GM12864 (cell line): ENCODE measurements around the gene SARNP.

ENCODE experiments used
- DNase-seq: peaks from one replicate; pipeline ENCODE4 v3.0.0-alpha.2; 2011; ENCODE audit warnings: low read depth
- H3K4me3 ChIP-seq: 2 replicates; pipeline ENCODE4 v1.5.1; 2011; ENCODE audit warnings: mild to moderate bottlenecking, low read depth, low read length, control low read depth
- CTCF ChIP-seq: IDR thresholded peaks from 2 replicates; pipeline ENCODE4 v1.5.1; 2011; ENCODE audit warnings: low read depth, mild to moderate bottlenecking, moderate library complexity, low read length, control low read depth, inconsistent platforms; ENCODE audit errors: missing control alignments

SARNP gene

GRCh38 chr12:55726971-55727370 is 90.6 kb downstream of the SARNP start:
- no peak overlapping the region for H3K4me3 ChIP-seq
- no peak for TF ChIP-seq CTCF
- DNase-seq: no peak

- no peak for DNase-seq
- no peak overlapping the region for H3K4me3 ChIP-seq
- no peak for TF ChIP-seq CTCF
Measured at GRCh38 chr12:55725556-55725955, 92.0 kb downstream of the SARNP start.

- no peak overlapping the region for H3K4me3 ChIP-seq
- TF ChIP-seq CTCF: no peak
- DNase-seq: no peak
Measured at GRCh38 chr12:55724940-55725309, 92.6 kb downstream of the SARNP start.

- TF ChIP-seq CTCF: peak; percentile 71
- H3K4me3 ChIP-seq: no peak overlapping the region
- DNase-seq: no peak
Measured at GRCh38 chr12:55724226-55724939, 93.1 kb downstream of the SARNP start.

- TF ChIP-seq CTCF: no peak
- no peak for DNase-seq
- H3K4me3 ChIP-seq: no peak overlapping the region
Measured at GRCh38 chr12:55723516-55724225, 93.9 kb downstream of the SARNP start.

GRCh38 chr12:55722948-55723347 is 94.6 kb downstream of the SARNP start:
- DNase-seq: no peak
- H3K4me3 ChIP-seq: no peak overlapping the region
- TF ChIP-seq CTCF: no peak
